Activated T-cell treated with anti-CD3 and anti-CD28 coated beads for 48 hours (primary cell): ENCODE measurements around the gene AKT2.

Experiments
- DNase-seq: peaks from one replicate; pipeline ENCODE4 v3.0.0-alpha.2; 2020; ENCODE audit warnings: low read depth

The AKT2 gene

DNA sequence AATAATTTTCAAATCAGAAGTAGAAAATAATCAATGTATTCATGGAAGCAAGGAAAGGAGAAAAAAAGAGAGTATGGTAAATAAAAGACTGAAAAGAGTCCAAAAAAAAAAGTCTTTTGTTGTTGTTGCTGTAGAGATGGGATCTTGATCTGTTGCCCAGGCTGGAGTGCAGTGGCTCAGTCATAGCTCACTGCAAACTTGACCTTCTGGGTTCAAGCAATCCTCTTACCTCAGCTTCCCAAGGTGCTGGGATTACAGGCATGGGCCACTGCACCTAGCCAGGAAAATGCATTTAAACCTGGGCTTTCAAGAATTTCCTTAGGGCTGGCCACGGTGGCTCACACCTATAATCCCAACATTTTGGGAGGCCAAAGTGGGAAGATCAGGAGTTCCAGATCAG is 100.9 kb downstream of the AKT2 start:
- no peak for DNase-seq
